Pulmonary artery endothelial cell (primary cell): Measurements from ENCODE around the gene STEAP1B. TPM values are rescaled to one million over a fixed set of nuclear protein-coding genes. Genes with fewer than 3 reads are reported as not detected.
A peak's percentile ranks its signal among the peaks of the same experiment; 100 is the strongest.
"Not testable (repeated sequence)": the region's sequence is repeated elsewhere in the genome, so short reads cannot be mapped to it uniquely, and the experiment has no call there.

Experiments used
- DNase-seq: peaks from one replicate; pipeline ENCODE4 v3.0.0-alpha.2; 2011; ENCODE audit warnings: low read depth, low spot score
- total RNA-seq: library from RNA; depleted of rRNA; stranded (reverse); fragments of >200 nt; gene quantifications from 2 replicates; pipeline ENCODE4 v1.2.3, GENCODE V29; 2014

The STEAP1B gene
- total RNA-seq, 1 donor from 2014 or later = 53.2 TPM

- no peak for DNase-seq
Measured at GRCh38 chr7:22499044-22499443, 944 bp downstream of the STEAP1B start.

- not testable (repeated sequence) for DNase-seq
Measured at GRCh38 chr7:22496912-22497311, 3.1 kb downstream of the STEAP1B start.

GRCh38 chr7:22496296-22496888, 3.6 kb downstream of the STEAP1B start:
- not testable (repeated sequence) for DNase-seq

- DNase-seq = not testable (repeated sequence)
Measured at GRCh38 chr7:22493160-22493925, 6.6 kb downstream of the STEAP1B start.

GRCh38 chr7:22488643-22489462, 11.1 kb downstream of the STEAP1B start:
- DNase-seq = peak; percentile 52

GRCh38 chr7:22487978-22488642, 11.9 kb downstream of the STEAP1B start:
- DNase-seq = no peak

- no peak for DNase-seq
Measured at GRCh38 chr7:22486597-22486996, 13.4 kb downstream of the STEAP1B start.

GRCh38 chr7:22485189-22485588, 14.8 kb downstream of the STEAP1B start:
- DNase-seq = no peak

GRCh38 chr7:22482503-22482902, 17.5 kb downstream of the STEAP1B start:
- DNase-seq = no peak

GRCh38 chr7:22481726-22482125, 18.3 kb downstream of the STEAP1B start:
- DNase-seq = peak; percentile 44

- DNase-seq = no peak
Measured at GRCh38 chr7:22480523-22481075, 19.4 kb downstream of the STEAP1B start.

- no peak for DNase-seq
Measured at GRCh38 chr7:22477876-22478450, 22.0 kb downstream of the STEAP1B start.

- no peak for DNase-seq
Measured at GRCh38 chr7:22477262-22477661, 22.7 kb downstream of the STEAP1B start.

- no peak for DNase-seq
Measured at GRCh38 chr7:22476824-22477223, 23.2 kb downstream of the STEAP1B start.

GRCh38 chr7:22474645-22475044, 25.3 kb downstream of the STEAP1B start:
- DNase-seq = no peak

GRCh38 chr7:22470981-22471380, 29.0 kb downstream of the STEAP1B start:
- DNase-seq = no peak

GRCh38 chr7:22469371-22470143, 30.4 kb downstream of the STEAP1B start:
- no peak for DNase-seq

- DNase-seq = no peak
Measured at GRCh38 chr7:22468609-22469008, 31.4 kb downstream of the STEAP1B start.

GRCh38 chr7:22464299-22464698, 35.7 kb downstream of the STEAP1B start:
- DNase-seq = no peak

GRCh38 chr7:22460363-22460988, 39.5 kb downstream of the STEAP1B start:
- DNase-seq = no peak
